Fibroblast of upper back skin (primary cell): ENCODE data around the gene C15orf39.
"Not testable (repeated sequence)": the region's sequence is repeated elsewhere in the genome, so short reads cannot be mapped to it uniquely, and the experiment has no call there.

Experiments used
- DNase-seq: peaks from one replicate; pipeline ENCODE4 v3.0.0-alpha.2; 2013

The C15orf39 gene

DNA sequence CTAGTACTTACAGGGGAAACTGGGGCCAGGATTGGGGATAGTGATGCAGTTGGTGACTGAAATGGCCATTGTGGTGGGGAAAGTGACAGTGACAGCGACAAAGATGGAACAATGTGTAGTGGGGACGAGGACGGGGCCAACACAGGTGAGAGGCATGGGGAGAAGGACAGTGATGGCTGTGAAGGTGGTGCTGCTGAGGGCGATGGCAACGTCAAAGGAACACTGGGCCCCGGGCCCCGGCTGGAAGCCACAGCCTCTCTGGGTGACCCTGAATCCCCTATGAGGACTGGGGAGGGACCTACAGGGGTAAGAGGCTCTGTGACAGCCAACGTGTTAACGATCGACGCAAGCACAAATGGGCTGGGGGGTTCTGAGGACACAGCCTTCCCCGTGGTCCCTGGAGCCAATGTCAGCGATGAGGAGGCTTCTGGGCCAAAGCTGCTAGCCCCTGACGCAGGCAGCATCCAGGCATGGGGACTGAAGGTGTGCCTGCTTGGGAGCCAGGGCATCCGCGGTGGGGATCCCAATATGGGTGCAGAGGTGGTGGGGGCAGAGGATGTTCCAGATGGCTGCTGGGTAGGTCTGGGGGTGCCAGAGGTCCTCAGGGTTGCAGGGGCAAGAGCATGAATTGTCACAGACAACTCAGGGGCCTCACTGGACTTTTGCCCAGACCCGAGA lies 31.3 kb downstream of the C15orf39 start:
- no peak for DNase-seq

DNA sequence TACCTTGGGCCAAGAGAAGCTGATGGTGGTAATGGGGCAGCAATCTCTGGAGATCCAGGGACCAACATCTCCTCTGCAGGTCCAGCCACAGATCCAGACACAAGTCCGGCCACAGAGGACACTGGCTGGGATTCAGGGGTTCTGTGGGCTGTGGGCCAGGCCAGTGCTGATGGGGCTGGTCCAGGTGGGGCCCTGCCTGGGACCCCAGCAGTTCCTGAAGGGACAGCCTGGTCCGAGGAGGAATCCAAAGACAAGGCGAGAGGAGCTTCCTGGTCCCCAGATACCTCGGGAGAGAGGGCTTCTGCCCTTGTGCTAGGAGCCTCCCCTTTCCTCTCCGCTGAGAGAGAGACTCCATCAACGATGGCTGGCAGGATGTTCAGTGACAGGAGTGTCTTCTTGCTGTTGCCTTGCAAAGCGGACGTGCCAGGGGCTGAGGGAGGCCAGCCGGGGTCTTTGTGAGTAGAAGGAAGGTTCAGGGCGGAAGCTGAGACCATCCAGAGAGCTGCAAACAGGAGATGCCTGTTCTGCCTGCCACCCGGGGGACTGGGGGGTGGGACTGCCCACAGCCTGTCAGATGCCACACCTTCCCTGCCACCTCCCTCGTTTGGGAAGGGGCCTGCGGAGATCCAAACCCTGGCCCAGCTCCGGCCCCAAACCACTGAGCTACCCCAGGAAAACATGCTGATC lies 32.0 kb downstream of the C15orf39 start:
- no peak for DNase-seq

- no peak for DNase-seq
Observed at GRCh38 chr15:75234191-75234810, 32.6 kb downstream of the C15orf39 start.

DNA sequence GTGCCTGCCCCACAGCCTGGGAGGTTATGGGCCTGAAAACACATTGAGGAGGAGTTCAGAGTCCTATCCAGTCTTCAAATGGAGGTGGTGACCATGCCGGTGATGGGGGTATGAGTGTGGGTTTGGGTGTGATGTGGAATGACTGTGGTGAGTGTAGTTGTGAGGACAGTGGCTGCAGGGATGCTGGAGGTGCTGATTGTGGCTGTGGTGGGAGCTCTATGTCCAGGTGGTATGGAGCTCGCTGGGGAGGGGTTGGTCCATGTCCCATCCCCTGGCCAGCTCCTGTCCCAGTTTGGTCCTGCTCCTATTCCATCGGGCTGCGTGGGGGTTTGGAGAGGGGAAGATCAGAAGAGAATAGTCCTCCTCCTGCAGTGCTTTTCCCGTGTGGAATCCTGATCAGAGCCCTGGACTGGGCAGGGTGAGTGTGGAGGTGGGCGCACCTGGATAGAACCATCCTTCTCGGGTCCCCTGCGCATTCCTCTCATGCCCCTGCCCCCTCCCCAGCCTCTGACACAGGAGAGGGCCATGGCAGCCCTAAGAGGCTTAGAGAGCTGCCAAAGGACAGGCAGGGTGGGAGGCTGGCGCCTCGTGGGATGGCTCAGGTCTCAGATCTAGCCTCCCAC lies 33.5 kb downstream of the C15orf39 start:
- DNase-seq, result no peak

GRCh38 chr15:75235760-75236729 lies 34.4 kb downstream of the C15orf39 start:
- no peak for DNase-seq

GRCh38 chr15:75237316-75237982 lies 35.8 kb downstream of the C15orf39 start:
- DNase-seq, result no peak

DNA sequence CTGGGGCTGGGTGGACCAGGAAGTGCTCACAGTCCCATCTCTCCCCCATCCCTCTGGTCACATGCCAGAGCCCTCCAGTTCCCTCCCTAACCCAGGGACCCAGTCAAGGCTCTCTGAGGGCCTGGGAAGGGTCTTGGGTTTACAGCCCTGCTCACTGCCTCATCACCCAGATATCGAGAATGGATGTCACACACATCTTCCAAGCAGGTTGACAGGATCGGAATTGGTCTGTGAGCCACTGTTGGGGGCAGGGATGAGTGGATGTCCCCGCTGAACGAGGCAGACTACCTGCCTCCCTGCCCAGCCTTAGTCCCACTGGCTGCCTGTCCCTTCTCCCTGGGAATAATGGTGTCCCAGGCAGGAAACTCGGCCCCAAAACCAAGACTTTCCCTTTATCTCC lies 36.5 kb downstream of the C15orf39 start:
- DNase-seq, result no peak

DNA sequence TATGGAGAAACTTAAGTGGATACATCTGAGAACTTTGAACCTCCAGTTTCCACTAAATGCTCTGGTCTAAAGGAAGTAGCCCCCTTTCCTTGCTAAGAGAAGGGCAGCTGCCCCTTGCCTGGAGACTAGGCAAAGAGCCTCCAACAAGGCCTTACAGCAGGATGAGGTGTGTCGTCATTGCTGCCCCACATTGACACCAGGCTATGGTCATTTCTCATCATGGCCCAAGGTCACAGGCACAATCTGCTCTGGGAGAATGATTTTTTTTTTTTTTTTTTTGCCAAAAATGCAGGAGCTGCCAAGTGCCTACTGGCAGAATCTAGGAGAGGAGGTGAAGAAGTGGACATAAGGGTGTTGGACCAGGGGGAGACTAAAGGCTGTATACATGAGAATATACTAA lies 44.1 kb downstream of the C15orf39 start:
- DNase-seq, result not testable (repeated sequence)

- not testable (repeated sequence) for DNase-seq
Observed at GRCh38 chr15:75248991-75249390, 47.3 kb downstream of the C15orf39 start.

GRCh38 chr15:75249726-75250125 lies 48.0 kb downstream of the C15orf39 start:
- no peak for DNase-seq

DNA sequence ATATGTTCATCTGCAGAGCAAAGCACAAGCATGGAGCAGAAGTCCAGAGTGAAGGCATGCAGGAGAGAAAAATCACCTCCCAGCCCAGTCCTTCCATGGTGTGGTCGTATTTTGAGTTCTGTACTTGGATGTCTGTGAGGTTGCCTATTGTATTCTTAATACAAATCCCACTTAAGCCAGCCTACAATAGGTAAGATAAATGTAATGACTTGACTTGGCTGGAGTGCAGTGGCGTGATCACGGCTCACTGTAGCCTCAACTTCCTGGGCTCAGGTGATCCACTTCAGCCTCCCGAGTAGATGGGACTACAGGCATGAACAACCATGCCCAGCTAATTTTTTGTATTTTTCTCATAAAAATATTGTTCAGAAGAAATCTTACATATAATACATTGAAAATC lies 49.7 kb downstream of the C15orf39 start:
- DNase-seq, result not testable (repeated sequence)

- not testable (repeated sequence) for DNase-seq
Observed at GRCh38 chr15:75252285-75252684, 50.6 kb downstream of the C15orf39 start.

DNA sequence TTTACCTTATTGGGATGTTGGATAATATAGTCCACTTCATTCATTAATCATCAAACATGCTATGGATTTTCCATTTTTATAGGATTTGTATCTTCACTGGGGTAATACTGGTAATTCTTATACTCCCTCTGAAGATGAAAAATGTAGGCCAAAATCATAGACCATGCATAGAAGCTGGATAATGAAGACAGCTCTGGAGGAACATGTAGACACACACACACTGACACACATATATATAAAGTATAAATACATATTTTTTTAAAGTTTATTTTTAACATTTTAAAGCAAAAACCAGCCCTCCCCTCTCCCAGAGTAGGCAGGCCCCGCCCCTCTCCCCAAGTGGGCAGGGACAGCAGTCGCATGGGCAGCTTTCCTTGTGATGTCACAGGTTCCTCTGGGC lies 56.4 kb downstream of the C15orf39 start, which contains the start of gene GOLGA6C:
Gene GOLGA6C (plus strand): TSS at position 301 of the 400 bp plus-strand sequence. CDS start 265 bp downstream, outside the sequence.
- DNase-seq, result not testable (repeated sequence)

DNA sequence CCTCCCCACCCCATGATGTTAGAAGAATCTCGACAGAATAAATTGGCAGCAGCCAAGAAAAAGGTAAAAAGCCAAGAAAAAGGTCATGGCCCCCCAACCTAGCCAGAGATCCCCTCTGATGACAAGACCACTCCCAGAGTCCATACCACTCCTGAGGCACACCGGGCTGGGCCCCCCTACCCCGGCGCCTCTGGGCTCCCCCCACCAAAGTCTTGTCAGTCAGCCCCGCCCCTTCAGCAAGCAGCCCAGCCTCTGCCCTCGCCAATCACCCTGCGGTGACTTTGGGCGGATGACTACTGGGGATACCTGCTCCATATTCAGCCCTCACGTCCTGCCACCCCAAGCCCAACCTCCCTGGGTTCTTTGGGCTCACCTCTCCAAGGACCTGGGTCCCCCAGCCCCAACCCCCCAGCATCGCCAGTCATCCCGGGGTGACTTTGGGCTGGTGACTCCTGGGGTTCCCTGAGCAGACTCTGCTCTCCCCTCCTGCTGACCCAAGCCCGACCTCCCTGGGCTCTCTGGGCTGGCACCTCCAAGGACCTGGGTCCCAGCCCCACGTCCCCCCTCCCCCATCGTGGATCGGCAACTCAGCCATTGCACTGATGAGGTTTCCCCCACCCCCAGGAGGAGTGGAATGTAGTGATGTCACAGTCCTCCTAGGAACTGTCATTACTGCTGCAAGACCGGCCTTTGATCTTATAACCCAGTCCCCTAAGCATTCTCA lies 57.1 kb downstream of the C15orf39 start:
- DNase-seq, result not testable (repeated sequence)

DNA sequence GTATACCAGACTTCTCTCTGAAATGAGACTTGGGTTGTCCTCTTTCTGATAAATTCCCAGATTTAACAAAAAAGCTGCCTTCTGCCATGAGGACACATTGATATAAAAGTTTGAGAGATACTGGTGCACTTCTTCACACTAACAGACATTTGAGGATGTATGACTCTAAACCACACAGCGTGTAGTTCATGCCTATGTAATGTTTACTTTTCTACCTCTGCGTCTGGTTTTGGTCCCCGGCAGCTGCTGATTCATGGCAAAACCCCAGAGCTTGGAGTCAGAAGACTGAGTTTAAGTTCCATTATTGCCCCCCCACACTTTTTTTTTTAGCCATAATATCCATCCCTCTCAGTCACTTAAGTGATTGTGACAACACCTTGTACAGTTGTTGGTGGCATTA lies 58.2 kb downstream of the C15orf39 start:
- not testable (repeated sequence) for DNase-seq
